Measurements from ENCODE around the gene KCNMA1.

Gene KCNMA1

GRCh38 chr10:77127243-77127642 is 510.4 kb downstream of the KCNMA1 start:
- no peak overlapping the region for H3K27ac ChIP-seq
- no peak for TF ChIP-seq CTCF (IDR thresholded peaks at IDR 0.05)
- no peak for TF ChIP-seq ZFX (IDR thresholded peaks at IDR 0.05; ENCODE audit: borderline replicate concordance)

- no peak overlapping the region for H3K27ac ChIP-seq
- TF ChIP-seq ZFX (IDR thresholded peaks at IDR 0.05; ENCODE audit: borderline replicate concordance) (no peak), CTCF (IDR thresholded peaks at IDR 0.05) (no peak)
These were observed 512.4 kb downstream of the KCNMA1 start for GRCh38 chr10:77125231-77125630.

- H3K27ac ChIP-seq: no peak overlapping the region
- TF ChIP-seq ZFX (IDR thresholded peaks at IDR 0.05; ENCODE audit: borderline replicate concordance): no peak
- no peak for TF ChIP-seq CTCF (IDR thresholded peaks at IDR 0.05)
These were observed 514.3 kb downstream of the KCNMA1 start for GRCh38 chr10:77123330-77123729.

- TF ChIP-seq CTCF (IDR thresholded peaks at IDR 0.05): no peak
- TF ChIP-seq ZFX (IDR thresholded peaks at IDR 0.05; ENCODE audit: borderline replicate concordance): no peak
- no peak overlapping the region for H3K27ac ChIP-seq
These were observed 515.8 kb downstream of the KCNMA1 start for GRCh38 chr10:77121829-77122228.

GRCh38 chr10:77120666-77121376 is 516.8 kb downstream of the KCNMA1 start:
- no peak overlapping the region for H3K27ac ChIP-seq
- no peak for TF ChIP-seq CTCF (IDR thresholded peaks at IDR 0.05)
- no peak for TF ChIP-seq ZFX (IDR thresholded peaks at IDR 0.05; ENCODE audit: borderline replicate concordance)

- no peak overlapping the region for H3K27ac ChIP-seq
- TF ChIP-seq CTCF (IDR thresholded peaks at IDR 0.05) (no peak), ZFX (IDR thresholded peaks at IDR 0.05; ENCODE audit: borderline replicate concordance) (no peak)
These were observed 517.6 kb downstream of the KCNMA1 start for GRCh38 chr10:77120012-77120411.

- no peak for TF ChIP-seq CTCF (IDR thresholded peaks at IDR 0.05)
- TF ChIP-seq ZFX (IDR thresholded peaks at IDR 0.05; ENCODE audit: borderline replicate concordance): no peak
- no peak overlapping the region for H3K27ac ChIP-seq
These were observed 518.9 kb downstream of the KCNMA1 start for GRCh38 chr10:77118603-77119282.

Measured in 22Rv1 (cell line).